Pancreas (tissue), 10 donors: ENCODE results near the gene DOHH. TPM values are rescaled to one million over a fixed set of nuclear protein-coding genes. Genes with fewer than 3 reads are reported as not detected.

Source experiments
- ATAC-seq, 4 donors: fragments of 200-7000 bp; cut with Tn5 transposase; one replicate each; pipeline versions ENCODE4 v1.8.0 to v1.9.1; 2020; ENCODE audit warnings: mild to moderate bottlenecking in 4 of 4, moderate library complexity in 4 of 4
- DNase-seq, 6 donors: peaks; one replicate each; pipeline ENCODE4 v3.0.0-alpha.2; 2020
- FAIRE-seq: peaks from 2 replicates; lab custom pipeline; 2012; peaks lifted over from hg19 to GRCh38; lab: Jason Lieb, UNC
- H3K27ac ChIP-seq, 4 donors: fragments of 200-600 bp; sonication (generic); 1 replicate in 3 of 4; 2 replicates in 1 of 4; pipeline versions ENCODE4 v1.5.0 to v1.8.0; 2020
- H3K27me3 ChIP-seq, 4 donors: fragments of 200-600 bp; one replicate each; pipeline ENCODE4 v1.8.0; 2021
- H3K36me3 ChIP-seq, 3 donors: fragments of 200-600 bp; sonication (generic) in 1 of 3; one replicate each; pipeline versions ENCODE4 v1.5.0 to v1.8.0; 2020 to 2021
- H3K4me1 ChIP-seq, 3 donors: fragments of 200-600 bp; one replicate each; pipeline ENCODE4 v1.8.0; 2021
- H3K4me3 ChIP-seq, 4 donors: fragments of 200-600 bp; sonication (generic) in 2 of 4; one replicate each; pipeline versions ENCODE4 v1.5.0 to v1.8.0; 2020 to 2021
- H3K9me3 ChIP-seq, 4 donors: fragments of 200-600 bp; one replicate each; pipeline ENCODE4 v1.8.0; 2021
- CTCF ChIP-seq, 4 donors: fragments of 200-600 bp; sonication (generic) in 3 of 4; IDR thresholded peaks; one replicate each; pipeline versions ENCODE4 v1.5.0 to v1.8.0; 2021; ENCODE audit warnings: antibody characterized with exemption in 4 of 4
- WGBS, 2 donors: extraction: QIAGEN DNeasy Blood & Tissue Kit; methylation state at CpG; one replicate each; pipeline ENCODE4 v1.1.7; 2013; 5-methylcytosine and 5-hydroxymethylcytosine counted together
- intact Hi-C, 3 donors: fragments of 100-400 bp; cut with DNase I; formaldehyde crosslinking; loops; one replicate each; pipeline versions ENCODE4 v1.11.1 to v1.14.2; 2022
- polyA plus RNA-seq, 2 donors: library from polyadenylated mRNA; stranded (reverse); fragments of 200-250 nt; gene quantifications; one replicate each; pipeline ENCODE4 v1.2.3, GENCODE V29; 2013
- total RNA-seq, 6 donors: library from RNA; stranded (reverse); fragmentation: NEBNext Ultra II Directional in 4 of 6; extraction: Animal tissue kit (Norgen Biotek cat#: 25700) in 4 of 6; gene quantifications; one replicate each; pipeline versions ENCODE4 v1.2.1 to v1.2.4, GENCODE V29; 2021 to 2023
- donor health status: healthy with polysubstance abuse.
- donor health status: DM: no; HTN: no; CAD: no; lungs with moderate emphysema.
- donor health status: DM: no; HTN: no; CAD: no.
- donor health status: control.
- donor health status: control.
- donor health status: Bipolar disorder and iron deficiency.
- donor health status: DM: yes; HTN: yes; CAD: no.
- donor health status: DM: no; HTN: no; CAD: no.
- donor health status: DM: no; HTN: no; CAD: no.
- donor health status: DM: yes; HTN: yes; CAD: no.

The DOHH gene
- total and polyA plus RNA-seq, 8 donors, result 3.2 to 10.5 (median 5.0) TPM

- no peak for TF ChIP-seq CTCF (IDR thresholded peaks at IDR 0.05)
- no peaks in the 10 kb centered on the region for H3K4me1 ChIP-seq
- intact Hi-C loops, result no loop called here
- DNase-seq, result peak in 2 of 6 donors; percentile 59 to 84
- peak in 1 of 4 donors; percentile 10 for ATAC-seq
- FAIRE-seq, result no peak
- H3K9me3 ChIP-seq, result no peaks in the 10 kb centered on the region
- H3K27me3 ChIP-seq, result no peaks in the 10 kb centered on the region
- H3K4me3 ChIP-seq, result no peak overlapping the region
- H3K27ac ChIP-seq, result no peak overlapping the region
- WGBS, 2 donors, result 86 to 87% methylated on average over 43 to 47 of the region's 47 CpGs
- H3K36me3 ChIP-seq, result no peaks in the 10 kb centered on the region
These were observed 42.9 kb upstream of the DOHH start for GRCh38 chr19:3543150-3544057.

- no peaks in the 10 kb centered on the region for H3K9me3 ChIP-seq
- no peak for DNase-seq
- H3K27me3 ChIP-seq, result no peaks in the 10 kb centered on the region
- no peak for FAIRE-seq
- WGBS, 2 donors, result 100% methylated on average over 1 of the region's 1 CpG
- H3K36me3 ChIP-seq, result peaks cover 0 to 10% (median 9%) of the 10 kb centered on the region in 3 donors
- no peak overlapping the region for H3K4me3 ChIP-seq
- H3K4me1 ChIP-seq, result no peaks in the 10 kb centered on the region
- no peak for TF ChIP-seq CTCF (IDR thresholded peaks at IDR 0.05)
- intact Hi-C loops, result no loop called here
- H3K27ac ChIP-seq, result no peak overlapping the region
- no peak for ATAC-seq
These were observed 39.3 kb upstream of the DOHH start for GRCh38 chr19:3539756-3540118.

GRCh38 chr19:3538965-3539755 is 38.7 kb upstream of the DOHH start, which contains the start of gene TEKTIP1:
Gene TEKTIP1, plus strand, starts transcription at chr19:3539174. Its CDS starts 4 bp downstream, at chr19:3539178.
- DNase-seq (peak in 2 of 6 donors; percentile 30 to 55), ATAC-seq (peak in 1 of 4 donors; percentile 5), FAIRE-seq (no peak)
- Histone ChIP-seq H3K4me1 (no peaks in the 10 kb centered on the region), H3K27me3 (no peaks in the 10 kb centered on the region), H3K9me3 (no peaks in the 10 kb centered on the region), H3K4me3 (no peak within 1 kb of the TSS), H3K27ac (no peak within 1 kb of the TSS), H3K36me3 (peaks cover 0 to 15% (median 10%) of the 10 kb centered on the region in 3 donors)
- TF ChIP-seq CTCF (IDR thresholded peaks at IDR 0.05), result no peak
- intact Hi-C loops, result no loop called here
- WGBS, 2 donors, result 68 to 70% methylated on average over 27 to 28 of the region's 28 CpGs

GRCh38 chr19:3538258-3538929 is 37.9 kb upstream of the DOHH start:
- H3K27ac ChIP-seq, result no peak overlapping the region
- intact Hi-C loops, result no loop called here
- FAIRE-seq, result no peak

More at GRCh38 chr19:3538258-3538929, 37.9 kb upstream of the DOHH start:
- WGBS, 2 donors, result 81 to 84% methylated on average over 23 to 25 of the region's 25 CpGs
- DNase-seq (peak in 1 of 6 donors; percentile 45), ATAC-seq (no peak)
- H3K9me3 ChIP-seq, result no peaks in the 10 kb centered on the region
- no peaks in the 10 kb centered on the region for H3K4me1 ChIP-seq
- H3K27me3 ChIP-seq, result no peaks in the 10 kb centered on the region
- TF ChIP-seq CTCF (IDR thresholded peaks at IDR 0.05), result no peak
- peaks cover 0 to 22% (median 10%) of the 10 kb centered on the region in 3 donors for H3K36me3 ChIP-seq
- no peak overlapping the region for H3K4me3 ChIP-seq
